GM12892 (cell line): Measurements from ENCODE around the gene ASPN.

Experiments
- POLR2A ChIP-seq: IDR thresholded peaks from 2 replicates; pipeline ENCODE4 v1.6.1; 2011; ENCODE audit warnings: low read depth, low read length, control low read depth
- POLR2AphosphoS5 ChIP-seq: IDR thresholded peaks from 2 replicates; pipeline ENCODE4 v1.6.1; 2011; ENCODE audit warnings: low read depth, low read length, control low read depth
- TAF1 ChIP-seq: IDR thresholded peaks from 2 replicates; pipeline ENCODE4 v1.6.1; 2011; ENCODE audit warnings: low read depth, mild to moderate bottlenecking, control low read depth, low read length, borderline replicate concordance

DNA sequence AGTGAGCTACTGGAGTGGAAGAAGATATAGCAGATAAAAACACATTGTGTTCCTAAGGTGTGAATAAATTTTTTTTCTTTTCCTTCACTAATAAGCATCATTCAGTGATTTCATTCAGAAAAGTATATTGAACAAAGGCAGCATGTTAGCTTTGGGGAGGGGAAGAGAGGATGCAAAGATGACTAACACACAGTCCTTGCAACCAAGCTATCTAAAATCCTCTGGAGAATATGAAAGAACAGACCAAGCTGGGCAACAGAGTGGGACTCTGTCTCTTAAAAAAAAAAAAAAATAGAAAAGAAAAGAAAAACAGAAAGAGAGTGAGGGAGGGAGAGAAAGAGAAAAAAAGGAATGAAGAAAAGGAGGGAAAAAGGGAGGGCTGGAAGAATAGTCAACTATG lies 35.8 kb downstream of the ASPN start:
- TF ChIP-seq POLR2AphosphoS5 (no peak), POLR2A (no peak), TAF1 (no peak)
